Measurements from ENCODE around the gene ABCF2.

Gene ABCF2

DNA sequence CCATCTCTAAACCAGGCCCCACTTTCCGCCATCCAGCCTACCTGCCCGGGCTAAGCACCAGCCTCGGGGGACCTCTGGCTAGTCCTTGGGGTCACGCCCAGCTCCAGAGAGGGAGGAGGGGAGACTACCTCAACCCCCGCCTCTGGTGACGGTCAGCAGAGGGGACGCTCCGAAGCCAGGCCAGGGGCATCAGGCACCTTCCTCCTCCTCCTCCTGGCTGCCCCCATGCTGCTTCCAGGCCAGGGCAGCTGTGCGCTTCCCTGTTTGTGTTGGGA, 25.5 kb upstream of the ABCF2 start:
- FAIRE-seq, result no peak

DNA sequence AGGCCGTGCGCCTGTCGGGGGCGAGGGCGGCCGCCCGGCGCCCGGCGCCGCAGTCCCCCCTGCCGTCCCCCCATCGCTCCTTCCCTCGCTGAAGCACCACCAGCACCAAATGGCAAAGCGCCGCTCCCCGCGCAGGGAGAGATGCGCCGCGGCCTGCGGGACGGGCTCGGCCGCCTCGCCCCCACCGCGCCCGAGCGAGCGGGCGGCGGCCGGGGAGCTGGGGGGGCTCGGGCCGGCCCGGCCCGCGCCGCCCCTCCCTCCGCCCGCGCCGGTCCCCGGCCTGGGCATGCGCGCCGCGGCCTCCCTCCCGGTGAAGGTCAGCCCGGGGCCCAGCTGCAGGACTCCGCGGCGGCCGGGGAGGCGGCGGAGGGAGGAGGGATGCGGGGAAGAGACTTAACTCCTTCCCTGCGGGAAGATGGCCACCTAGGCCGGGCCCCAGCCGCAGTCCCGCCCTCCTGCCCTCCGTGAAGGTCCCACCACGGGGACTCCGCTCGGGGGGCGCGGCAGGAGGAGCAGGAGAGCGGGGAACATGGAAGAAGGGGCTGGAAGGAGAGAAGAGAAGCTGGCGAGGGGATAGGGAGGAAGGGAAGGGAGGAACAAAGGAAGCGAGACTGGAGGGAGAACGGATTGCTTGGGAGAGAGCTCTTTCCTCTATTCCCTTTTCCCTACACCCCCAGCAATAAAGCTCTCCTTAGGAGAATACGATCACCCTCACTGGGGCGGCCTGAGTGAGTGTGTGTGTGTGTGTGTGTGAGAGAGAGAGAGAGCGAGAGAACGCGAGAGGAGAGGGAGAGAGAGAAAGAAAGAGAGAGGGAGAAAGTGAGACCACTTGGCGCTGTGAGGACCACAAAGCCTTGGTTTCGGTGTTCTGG, 24.9 kb upstream of the ABCF2 start:
- no peak for FAIRE-seq

DNA sequence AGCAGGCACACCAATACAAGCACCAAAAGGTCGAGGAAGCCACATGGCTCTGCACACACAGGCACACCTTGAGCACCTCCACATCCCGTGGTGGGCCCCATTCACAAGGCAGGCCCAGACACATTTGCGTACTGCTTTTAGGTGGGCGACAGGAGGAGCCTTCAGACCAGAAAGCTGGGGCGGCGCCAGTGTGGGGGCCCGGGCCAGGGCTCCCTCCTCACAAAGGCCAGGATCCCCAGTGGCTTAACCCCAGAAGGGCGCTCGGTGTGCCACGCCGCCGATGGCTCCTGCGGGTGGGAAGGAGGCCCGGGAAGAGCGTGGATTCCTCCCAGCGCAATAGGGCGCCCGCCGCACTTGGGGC, 24.3 kb upstream of the ABCF2 start:
- no peak for FAIRE-seq

DNA sequence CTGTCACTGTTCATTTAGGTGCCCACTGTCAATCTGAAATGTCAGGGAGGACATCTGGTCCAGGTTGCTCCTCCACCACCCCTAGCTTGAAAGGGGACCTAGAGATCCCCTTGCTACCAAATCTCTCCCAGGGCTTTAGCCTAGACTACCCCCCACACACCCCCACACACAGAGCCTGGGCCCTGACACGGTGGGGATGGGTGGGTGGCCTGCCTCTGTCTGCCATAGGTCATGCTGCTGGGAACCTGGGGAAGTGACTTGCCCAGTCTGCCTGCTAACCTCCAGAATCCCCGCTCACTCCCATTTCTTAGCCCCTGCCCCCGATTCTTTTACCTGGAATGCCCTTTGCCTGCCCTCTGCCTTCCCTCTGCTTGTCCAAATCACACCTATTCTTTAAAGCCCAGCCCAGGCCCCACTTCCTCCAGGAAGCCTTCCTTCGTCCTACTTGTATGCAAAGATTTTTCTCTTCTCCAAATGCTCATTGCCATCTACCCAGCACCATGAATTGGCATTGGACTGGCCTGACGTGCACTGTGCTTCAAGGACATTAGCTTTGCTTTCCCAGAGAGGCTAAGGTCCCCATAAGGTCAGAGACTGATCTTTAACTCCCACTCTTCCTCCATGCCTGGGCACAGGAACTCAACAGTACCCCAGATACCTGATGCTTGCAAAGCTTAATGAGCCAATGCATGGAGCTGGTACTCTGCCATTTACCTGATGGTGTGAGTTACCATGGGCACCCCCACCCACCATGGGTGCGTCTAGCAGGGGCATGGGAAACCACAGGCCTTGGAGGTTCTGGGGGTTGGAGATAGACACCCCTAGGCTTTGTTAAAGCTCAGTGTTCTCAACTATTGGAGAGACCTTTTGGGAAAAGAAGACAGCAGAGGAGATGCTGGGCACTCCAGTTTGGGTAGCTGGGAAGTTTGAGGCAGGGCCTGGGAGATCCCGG, 23.5 kb upstream of the ABCF2 start:
- no peak for FAIRE-seq

DNA sequence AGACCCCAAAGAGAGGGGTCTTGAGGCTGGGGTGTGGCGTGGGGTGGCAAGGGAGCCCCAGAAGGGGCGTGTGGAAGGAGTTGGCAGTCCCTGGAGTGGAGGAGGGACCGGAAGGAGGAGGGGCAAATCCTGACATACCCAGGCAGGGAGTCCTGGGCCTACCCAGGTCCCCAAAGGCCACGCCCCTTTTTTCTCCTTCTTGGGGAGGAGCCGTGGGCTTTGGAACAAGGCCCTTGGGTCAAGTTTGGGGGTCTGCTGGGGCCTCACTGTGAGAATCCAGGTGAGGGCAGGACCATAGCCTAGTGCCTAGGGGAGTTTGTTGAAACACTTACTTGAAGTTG, 22.7 kb upstream of the ABCF2 start:
- FAIRE-seq, result no peak

DNA sequence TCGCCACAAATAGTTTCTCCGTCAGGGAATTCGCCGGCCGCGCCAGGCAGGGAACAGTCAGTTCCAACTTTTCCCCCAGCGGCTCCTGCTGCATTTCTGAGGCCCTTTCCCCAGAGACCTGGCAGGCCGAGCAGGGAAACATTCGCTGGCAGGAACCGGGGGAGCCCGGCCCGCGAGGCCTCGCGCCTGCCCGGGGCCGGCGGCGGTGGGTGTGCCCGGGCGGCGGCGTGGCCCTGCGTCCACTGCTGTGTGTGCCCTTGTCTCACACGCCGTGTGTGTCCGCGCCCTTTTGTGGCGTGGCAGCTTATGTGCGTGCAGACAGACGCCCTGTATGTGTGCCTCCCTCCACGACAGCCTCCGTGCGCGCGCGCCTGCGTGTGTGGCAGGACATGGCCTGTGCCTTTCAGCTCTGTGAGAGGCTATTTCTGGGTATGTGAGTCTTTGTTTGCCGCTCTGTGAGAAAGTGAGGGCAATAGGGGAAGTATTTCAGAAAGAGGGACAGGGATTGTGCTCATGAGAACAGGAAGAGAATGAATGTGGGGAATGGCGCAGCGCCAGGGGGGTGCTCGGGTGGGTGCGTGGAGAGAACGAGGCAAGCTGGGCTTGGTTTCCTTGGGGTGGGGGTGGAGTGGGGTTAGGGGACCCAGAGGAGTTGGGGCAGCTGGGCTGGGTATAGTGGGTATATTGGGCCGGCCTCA, 22.2 kb upstream of the ABCF2 start:
- FAIRE-seq, result no peak

DNA sequence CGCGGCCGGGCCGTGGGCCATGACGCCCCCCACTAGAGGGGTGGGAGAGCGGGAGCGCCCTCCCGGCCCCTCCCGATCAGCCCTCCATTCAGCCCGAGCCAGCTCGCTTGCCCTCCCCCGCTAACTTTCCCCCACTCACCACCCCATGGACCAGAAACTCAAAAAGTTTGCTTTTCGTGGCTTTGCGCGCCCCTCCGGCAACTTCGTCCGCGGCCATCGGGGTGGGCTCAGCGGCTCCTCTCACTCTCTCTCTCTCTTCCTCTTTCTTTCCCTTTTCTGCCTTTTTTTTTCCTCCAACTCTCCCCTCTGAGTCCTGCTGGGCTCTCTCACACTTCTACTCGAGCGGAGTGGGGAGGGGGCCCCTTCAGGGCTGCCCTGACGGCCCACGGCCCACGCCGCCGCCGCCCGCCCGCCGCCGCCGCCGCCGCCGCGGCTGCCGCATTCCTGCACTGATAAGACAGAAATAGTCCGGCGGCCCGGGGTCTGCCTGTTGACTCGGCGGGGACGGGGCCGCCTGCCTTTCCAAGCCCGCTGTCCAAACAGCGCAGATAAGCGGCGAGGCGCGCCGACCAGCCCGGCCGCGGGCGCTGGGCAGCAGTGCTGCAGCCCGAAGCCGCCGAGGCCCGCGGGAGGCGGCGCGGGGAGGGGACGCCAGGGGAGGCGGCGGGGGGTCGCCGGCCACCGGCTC, 21.5 kb upstream of the ABCF2 start, which contains the start of gene SMARCD3:
SMARCD3 (minus strand) TSS at position 349 of the 688 bp plus-strand sequence; CDS start at position 217, 132 bp downstream.
- FAIRE-seq, result no peak

DNA sequence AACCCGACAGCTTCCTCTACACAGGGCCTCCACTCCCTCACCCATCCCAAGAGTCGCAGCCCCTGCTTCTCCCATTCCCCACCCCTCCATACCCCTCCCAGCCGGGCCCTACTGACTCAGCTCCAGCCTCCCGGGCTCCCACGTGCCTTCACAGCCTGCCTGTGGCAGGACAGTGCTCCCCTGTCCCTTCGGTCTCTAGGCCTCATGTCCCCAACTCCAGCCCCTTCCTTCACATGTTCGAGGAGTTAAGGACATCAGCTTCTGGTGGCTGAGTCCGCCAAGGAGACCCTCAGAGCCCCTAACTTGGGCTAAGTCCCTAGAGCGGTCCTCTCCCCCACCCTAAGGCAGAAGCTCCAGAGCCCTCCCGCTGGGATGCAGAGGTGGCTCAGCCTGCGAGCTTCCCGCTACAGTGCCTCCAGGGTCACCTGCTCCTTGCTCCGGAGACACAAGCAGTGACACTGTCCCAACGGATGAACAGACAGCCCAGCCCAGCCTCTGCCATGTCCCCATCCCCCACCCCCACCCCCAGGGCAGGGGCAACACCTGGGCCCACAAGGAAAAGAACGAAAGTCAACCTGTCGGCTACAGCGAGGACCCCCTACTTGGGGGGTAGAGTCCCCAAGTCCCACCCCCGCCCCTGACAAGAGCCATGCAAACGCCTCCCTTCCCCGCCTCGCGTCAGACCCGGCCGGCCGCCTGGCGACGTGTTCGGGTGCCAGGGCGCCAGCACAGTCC, 20.8 kb upstream of the ABCF2 start:
- no peak for FAIRE-seq

DNA sequence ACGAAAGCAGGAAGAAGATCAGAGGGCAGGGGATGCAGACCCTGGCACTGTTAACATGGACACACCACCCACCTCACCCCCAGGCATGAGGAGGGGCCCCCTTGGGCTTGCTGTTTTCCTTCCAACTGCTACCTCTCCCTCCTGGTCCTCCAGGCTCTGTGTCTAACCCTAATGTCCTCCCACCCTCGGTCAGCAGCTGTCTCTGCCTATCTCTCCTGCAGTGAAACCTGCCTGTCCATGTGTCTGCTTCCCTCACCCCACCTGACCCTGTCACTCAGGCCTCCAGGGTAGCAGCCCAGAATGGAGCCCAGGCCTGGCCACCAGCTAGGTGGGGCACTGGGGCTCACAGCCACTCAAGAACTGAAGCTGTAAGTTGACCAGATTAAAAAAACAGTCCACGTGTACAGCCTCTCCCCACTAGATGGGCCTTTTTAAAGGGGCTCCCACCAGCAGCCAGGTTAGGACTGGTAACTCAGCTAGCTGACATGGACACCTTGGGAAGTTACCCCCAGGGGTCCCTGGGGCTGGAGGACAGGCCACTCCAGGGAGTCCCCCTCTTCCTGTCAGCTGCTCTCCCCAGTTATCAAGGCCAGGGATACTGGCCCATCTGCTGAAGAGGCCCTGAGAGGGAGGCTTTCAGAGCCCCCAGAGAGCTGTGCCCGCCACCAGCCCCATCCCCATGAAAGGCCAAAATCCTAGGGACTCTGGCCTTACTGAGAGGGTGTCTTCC, 20.0 kb upstream of the ABCF2 start:
- no peak for FAIRE-seq

DNA sequence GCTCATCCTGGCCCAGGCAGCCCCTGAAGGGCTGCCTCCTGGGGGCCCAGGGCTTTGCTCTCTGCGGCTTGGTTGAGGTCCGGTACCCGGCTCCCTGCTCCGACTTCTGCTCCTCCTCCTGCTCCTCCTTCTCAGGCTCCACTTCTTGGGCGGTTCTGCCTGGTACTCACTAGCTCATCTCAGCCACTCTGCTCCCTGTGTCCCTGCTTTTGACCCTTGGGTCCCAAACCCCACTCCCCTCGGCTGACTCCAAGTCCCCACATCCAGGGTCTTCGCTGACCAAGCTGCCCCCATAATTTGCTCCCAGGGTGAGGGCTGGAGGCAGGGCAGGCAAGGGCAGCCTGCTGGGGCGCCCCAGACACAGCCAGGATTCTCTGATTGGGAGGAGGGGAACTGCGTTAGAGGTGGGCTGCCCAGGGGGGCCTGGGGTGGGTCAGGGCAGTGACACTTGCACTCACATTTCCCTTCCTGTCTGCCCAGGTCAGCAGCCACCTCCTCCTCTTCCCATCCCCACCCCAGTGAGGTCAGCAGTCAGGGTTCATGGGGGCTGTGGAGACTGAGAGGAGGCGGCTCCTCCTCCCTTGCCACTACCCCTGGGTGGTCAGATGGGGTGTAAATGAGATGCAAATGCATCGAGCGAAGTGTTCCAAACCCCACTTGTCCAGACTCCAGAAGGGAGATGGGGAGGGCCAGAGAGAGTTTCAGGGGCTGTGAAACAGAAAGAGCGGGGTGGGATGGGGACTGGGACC, 19.3 kb upstream of the ABCF2 start:
- peak; percentile 55 for FAIRE-seq

DNA sequence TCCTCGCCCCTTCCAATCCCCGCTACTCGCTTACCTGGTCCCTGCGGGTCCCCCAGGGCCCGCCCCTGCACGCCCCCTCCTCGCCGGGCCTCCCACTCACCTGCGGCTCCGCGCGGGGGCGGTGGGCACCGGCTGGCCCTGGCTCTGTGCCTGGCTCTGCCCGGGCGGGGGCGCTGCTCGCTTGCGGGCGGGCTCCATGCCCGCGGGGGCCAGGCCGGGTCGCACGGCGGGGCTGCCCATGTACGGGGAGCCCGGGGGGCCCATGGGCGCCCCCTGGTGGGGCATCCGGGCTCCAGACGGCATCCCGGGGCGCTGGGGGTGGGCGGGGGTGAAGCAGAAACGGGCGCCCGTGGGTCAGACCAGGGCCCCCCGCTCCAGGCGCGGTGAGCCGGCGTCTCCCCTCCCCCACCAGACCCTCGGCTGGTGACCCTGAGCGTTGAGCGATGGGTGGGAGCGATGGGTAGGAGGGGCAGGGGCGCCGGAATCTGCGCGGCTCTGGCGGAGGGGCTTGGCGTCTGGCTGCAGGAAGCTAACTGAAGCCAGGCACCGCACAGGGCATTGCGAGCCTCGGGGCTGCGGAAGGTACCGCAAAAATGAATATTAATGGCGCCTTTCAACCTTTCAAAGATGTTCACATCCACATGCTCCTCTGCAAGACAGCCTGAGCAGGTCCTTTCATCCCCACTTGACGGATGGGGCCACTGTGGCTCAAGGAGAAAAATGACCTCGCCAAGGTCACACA, 18.5 kb upstream of the ABCF2 start:
- FAIRE-seq, result no peak

DNA sequence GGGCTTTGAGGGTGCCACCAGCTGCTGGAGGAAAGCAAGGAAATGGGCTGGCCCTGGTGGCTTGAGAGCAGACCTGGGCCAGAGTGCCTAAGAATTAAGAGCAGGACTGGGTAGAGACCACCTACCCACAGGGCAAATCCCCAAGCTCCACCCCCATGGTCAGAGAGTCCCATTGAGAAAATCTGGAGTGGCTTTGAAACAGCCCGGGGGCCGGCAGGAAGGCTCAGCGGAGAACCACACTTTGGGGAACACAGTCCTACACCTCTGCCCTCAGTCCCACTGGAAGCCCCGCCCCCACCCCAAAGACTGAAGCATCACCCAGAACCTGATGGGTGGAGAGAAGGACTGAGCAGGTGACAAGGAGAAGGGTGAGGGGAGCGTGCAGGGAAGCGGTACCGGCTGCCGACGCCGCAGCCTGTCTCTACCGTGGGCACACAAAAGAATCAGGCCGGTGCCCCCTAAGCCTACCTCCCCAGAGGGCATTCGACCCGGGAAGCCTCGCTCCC, 17.9 kb upstream of the ABCF2 start:
- no peak for FAIRE-seq

DNA sequence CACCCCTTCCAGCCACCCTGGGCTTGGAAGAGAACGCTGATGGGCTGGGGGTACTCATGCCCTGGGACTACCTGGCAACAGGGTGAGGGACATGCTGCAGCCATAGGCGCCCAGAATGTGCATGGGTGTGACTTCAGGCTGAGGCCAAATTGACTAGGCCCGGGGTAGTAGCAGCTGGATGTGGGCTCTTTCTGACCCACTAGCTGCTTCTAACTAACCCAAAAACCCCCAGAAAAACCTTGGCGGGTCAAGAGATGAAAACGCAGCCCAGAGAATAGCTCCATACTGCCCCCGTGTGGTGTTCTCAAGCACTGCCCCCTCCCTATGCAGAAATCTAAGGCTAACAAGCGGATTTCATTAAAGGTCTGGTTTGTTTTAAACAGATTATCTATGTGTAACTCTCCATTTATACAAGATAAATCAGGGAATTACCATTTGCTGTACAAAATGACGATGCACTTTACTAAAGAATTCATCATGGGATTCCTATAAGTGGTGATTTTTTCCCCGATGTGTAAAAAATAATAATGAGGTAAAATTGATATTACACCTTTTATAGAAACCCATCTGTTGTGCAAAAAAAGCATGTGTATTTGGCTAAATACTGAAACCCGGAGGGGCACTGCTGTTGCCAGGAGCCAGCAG, 17.3 kb upstream of the ABCF2 start:
- FAIRE-seq, result peak; percentile 94

DNA sequence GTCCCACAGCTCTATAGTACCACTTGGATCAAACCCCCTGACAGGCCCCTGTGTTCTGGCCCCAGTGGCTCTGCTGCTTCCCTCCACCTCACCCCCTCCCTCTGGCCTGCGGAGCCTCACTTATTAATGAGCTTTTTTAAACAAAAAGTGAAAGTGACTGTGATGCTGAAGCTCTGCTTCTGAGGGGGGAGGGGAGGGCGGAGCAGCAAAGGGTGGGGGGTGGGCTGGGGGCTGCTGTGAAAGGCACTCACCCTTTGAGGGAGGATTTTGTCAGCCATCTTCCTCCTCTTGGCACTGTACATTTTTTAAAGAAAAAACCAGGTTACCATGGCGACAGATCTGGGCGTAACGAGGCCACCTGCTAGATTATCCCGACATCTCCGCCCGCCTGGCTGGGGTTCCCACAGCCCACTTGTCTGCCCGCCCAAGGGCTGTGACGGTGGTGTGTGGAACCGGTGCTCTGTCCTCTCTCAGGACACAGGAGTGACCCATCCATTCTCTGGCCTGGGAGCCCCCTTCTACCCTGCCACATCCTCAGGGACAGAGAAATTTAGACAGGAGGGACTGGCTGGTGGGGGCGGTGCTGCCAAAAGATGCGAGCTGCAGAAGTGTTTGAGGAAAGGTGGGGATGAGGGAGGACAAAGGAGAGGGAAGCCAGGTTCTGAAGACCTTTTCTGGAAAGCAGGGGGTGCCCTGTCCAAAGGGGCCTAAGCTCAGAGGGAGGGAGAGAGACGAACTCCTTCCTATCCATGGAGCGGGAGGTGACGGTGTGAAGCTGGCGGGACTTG, 16.6 kb upstream of the ABCF2 start:
- no peak for FAIRE-seq

DNA sequence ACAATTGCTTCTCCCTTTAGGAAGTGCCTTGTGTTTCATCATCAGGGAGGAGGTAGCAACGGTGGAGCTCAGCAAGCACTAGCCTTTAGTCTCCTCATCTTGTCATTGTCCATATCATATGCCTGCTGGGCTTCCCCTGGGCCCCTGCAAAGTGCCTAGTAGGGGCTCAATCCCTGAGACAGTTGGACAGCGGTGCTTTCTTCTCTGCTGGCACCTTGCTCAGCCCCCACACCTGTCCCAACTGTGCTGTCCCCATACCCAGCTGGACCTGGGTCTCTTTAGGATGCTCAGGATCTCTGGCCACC, 16.0 kb upstream of the ABCF2 start:
- FAIRE-seq, result no peak

DNA sequence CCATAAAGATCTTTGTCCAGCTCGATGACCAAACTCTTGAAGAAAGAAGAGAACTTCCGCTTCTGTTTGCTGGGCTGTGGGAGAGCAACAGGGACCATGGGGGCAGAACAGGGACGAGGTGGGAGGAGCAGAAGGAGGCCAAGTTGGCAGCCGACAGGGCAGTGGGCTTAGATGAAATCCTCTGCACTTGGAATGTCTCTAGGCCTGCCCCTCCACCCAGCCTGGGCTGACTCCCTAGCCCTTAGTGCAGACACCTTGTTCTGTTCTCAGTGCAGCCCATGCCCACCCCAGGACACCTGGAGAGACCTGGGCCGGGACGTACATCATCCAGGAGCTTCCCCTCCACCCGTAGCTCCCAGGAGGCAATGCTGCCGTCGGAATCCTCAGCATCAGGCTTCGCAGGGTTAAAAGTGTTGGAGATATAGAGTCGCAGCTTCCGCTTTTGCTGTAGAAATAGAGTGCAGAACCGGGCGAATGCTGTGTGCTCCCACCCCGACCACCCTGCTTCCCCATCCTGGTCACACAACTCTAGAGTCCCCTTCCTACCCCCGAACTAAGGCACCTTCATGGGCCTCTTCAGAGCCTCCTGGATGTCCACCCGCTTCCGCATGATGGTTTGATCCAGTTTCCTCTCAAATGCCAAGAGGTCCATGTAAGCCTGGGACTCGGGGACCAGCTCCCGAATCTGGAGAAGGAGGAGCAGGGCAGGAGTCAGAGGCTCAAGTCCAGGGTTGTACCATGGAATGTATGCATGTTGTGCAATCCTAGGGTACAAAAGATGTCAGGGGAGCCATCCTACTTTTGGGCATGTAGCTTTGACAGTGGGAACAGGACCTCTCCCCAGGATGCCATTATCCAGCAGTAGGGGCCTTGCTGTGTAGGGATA, 15.4 kb upstream of the ABCF2 start:
- no peak for FAIRE-seq

DNA sequence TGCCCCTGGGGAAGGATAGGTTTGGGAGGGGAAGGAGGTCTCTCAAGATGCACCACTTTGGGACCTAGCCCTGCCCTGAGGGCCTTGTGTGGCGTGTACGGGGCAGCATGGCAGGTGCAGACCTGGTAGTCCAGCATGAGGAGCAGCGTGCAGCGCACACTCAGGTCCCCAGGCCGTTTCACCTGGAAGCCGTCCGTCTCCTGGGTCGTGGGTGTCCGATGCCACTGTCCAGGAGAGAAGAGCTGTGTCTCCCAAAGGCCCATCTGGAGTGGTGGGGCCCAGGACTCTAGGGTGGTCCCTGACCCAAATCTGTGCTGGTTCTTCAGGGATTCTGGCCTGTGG, 14.7 kb upstream of the ABCF2 start:
- no peak for FAIRE-seq

Data from G401.6 (cell line).